Astrocyte (in vitro differentiated cells and primary cell): ENCODE measurements around the gene AGBL4.

Experiments used
- EZH2 ChIP-seq: IDR thresholded peaks from 2 replicates; pipeline ENCODE4 v1.6.1; 2012; ENCODE audit warnings: mild to moderate bottlenecking, low read length, inconsistent platforms; ENCODE audit not compliant: insufficient read depth
- TF ChIP-seq, protein P1 (sequence below): IDR thresholded peaks from 2 replicates; pipeline ENCODE4 v1.5.1; 2011; ENCODE audit warnings: low read depth, mild to moderate bottlenecking, inconsistent platforms, low read length, moderate library complexity; ENCODE audit not compliant: insufficient read depth

DNA sequence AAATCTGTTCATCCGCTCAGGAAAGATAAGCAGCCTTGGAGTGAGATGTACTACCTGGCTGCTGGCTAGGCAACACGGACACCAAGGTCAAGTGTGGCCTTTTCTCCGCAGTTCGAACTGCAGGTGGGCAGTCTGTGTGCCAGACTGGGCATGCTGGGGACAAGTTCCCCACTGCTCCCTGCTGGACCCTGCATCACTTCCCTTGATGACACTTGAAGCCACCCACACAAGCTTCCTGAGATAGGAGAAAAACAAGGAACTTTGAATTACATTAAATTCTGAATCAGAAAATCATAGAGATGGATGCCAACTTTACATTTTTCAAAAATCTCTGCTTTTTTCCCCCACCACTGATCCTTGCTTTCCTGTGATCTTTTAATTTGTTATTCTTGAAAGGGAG is 1285.4 kb downstream of the AGBL4 start:
- TF ChIP-seq, protein P1, sequence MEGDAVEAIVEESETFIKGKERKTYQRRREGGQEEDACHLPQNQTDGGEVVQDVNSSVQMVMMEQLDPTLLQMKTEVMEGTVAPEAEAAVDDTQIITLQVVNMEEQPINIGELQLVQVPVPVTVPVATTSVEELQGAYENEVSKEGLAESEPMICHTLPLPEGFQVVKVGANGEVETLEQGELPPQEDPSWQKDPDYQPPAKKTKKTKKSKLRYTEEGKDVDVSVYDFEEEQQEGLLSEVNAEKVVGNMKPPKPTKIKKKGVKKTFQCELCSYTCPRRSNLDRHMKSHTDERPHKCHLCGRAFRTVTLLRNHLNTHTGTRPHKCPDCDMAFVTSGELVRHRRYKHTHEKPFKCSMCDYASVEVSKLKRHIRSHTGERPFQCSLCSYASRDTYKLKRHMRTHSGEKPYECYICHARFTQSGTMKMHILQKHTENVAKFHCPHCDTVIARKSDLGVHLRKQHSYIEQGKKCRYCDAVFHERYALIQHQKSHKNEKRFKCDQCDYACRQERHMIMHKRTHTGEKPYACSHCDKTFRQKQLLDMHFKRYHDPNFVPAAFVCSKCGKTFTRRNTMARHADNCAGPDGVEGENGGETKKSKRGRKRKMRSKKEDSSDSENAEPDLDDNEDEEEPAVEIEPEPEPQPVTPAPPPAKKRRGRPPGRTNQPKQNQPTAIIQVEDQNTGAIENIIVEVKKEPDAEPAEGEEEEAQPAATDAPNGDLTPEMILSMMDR, result no peak
- TF ChIP-seq EZH2, result no peak
